ENCODE results near the gene IFT122. TPM values are rescaled to one million over a fixed set of nuclear protein-coding genes. Genes with fewer than 3 reads are reported as not detected.

Gene IFT122
- total RNA-seq, 1 donor from 2014 or later, result 20.6 TPM

- no peak for TF ChIP-seq CTCF (IDR thresholded peaks at IDR 0.05; ENCODE audit: partially characterized antibody, unreplicated experiment)
- peaks cover 13% of the 10 kb centered on the region for H3K27me3 Mint-ChIP-seq (ENCODE audit: unreplicated experiment)
- H3K27ac Mint-ChIP-seq (ENCODE audit: unreplicated experiment), result no peak overlapping the region
- H3K4me1 Mint-ChIP-seq (ENCODE audit: low read depth, unreplicated experiment), result peaks cover 21% of the 10 kb centered on the region
- no peak overlapping the region for H3K4me3 Mint-ChIP-seq (ENCODE audit: unreplicated experiment)
- peaks cover 2% of the 10 kb centered on the region for H3K9me3 Mint-ChIP-seq (ENCODE audit: unreplicated experiment)
- no peak for DNase-seq
- H3K36me3 Mint-ChIP-seq (ENCODE audit: unreplicated experiment), result no peaks in the 10 kb centered on the region
Observed at GRCh38 chr3:129549805-129550204, 109.8 kb downstream of the IFT122 start.

GRCh38 chr3:129552287-129553050 is 112.4 kb downstream of the IFT122 start:
- no peak for DNase-seq
- Mint-ChIP-seq H3K9me3 (ENCODE audit: unreplicated experiment) (peaks cover 4% of the 10 kb centered on the region), H3K4me3 (ENCODE audit: unreplicated experiment) (no peak overlapping the region), H3K36me3 (ENCODE audit: unreplicated experiment) (no peaks in the 10 kb centered on the region), H3K4me1 (ENCODE audit: low read depth, unreplicated experiment) (peaks cover 30% of the 10 kb centered on the region), H3K27me3 (ENCODE audit: unreplicated experiment) (peaks cover 11% of the 10 kb centered on the region), H3K27ac (ENCODE audit: unreplicated experiment) (no peak overlapping the region)
- TF ChIP-seq CTCF (IDR thresholded peaks at IDR 0.05; ENCODE audit: partially characterized antibody, unreplicated experiment), result no peak

GRCh38 chr3:129553171-129553570 is 113.1 kb downstream of the IFT122 start:
- H3K4me3 Mint-ChIP-seq (ENCODE audit: unreplicated experiment), result no peak overlapping the region
- H3K4me1 Mint-ChIP-seq (ENCODE audit: low read depth, unreplicated experiment), result peaks cover 36% of the 10 kb centered on the region
- H3K36me3 Mint-ChIP-seq (ENCODE audit: unreplicated experiment), result no peaks in the 10 kb centered on the region
- no peak for TF ChIP-seq CTCF (IDR thresholded peaks at IDR 0.05; ENCODE audit: partially characterized antibody, unreplicated experiment)
- H3K9me3 Mint-ChIP-seq (ENCODE audit: unreplicated experiment), result peaks cover 4% of the 10 kb centered on the region
- DNase-seq, result no peak
- H3K27ac Mint-ChIP-seq (ENCODE audit: unreplicated experiment), result no peak overlapping the region
- peaks cover 10% of the 10 kb centered on the region for H3K27me3 Mint-ChIP-seq (ENCODE audit: unreplicated experiment)

- H3K36me3 Mint-ChIP-seq (ENCODE audit: unreplicated experiment), result no peaks in the 10 kb centered on the region
- H3K9me3 Mint-ChIP-seq (ENCODE audit: unreplicated experiment), result peaks cover 4% of the 10 kb centered on the region
- H3K4me3 Mint-ChIP-seq (ENCODE audit: unreplicated experiment), result no peak overlapping the region
- peaks cover 39% of the 10 kb centered on the region for H3K4me1 Mint-ChIP-seq (ENCODE audit: low read depth, unreplicated experiment)
- TF ChIP-seq CTCF (IDR thresholded peaks at IDR 0.05; ENCODE audit: partially characterized antibody, unreplicated experiment), result no peak
- no peak for DNase-seq
- H3K27ac Mint-ChIP-seq (ENCODE audit: unreplicated experiment), result peak overlapping the region; percentile 22
- H3K27me3 Mint-ChIP-seq (ENCODE audit: unreplicated experiment), result peaks cover 8% of the 10 kb centered on the region
Observed at GRCh38 chr3:129553719-129554118, 113.7 kb downstream of the IFT122 start.

- H3K9me3 Mint-ChIP-seq (ENCODE audit: unreplicated experiment), result peaks cover 4% of the 10 kb centered on the region
- H3K36me3 Mint-ChIP-seq (ENCODE audit: unreplicated experiment), result no peaks in the 10 kb centered on the region
- no peak overlapping the region for H3K4me3 Mint-ChIP-seq (ENCODE audit: unreplicated experiment)
- no peak for DNase-seq
- peak overlapping the region; percentile 17 for H3K27ac Mint-ChIP-seq (ENCODE audit: unreplicated experiment)
- no peak for TF ChIP-seq CTCF (IDR thresholded peaks at IDR 0.05; ENCODE audit: partially characterized antibody, unreplicated experiment)
- H3K27me3 Mint-ChIP-seq (ENCODE audit: unreplicated experiment), result peaks cover 8% of the 10 kb centered on the region
- peaks cover 39% of the 10 kb centered on the region for H3K4me1 Mint-ChIP-seq (ENCODE audit: low read depth, unreplicated experiment)
Observed at GRCh38 chr3:129554356-129555152, 114.5 kb downstream of the IFT122 start.

Data from glutamatergic neuron (in vitro differentiated cells).